Parathyroid adenoma (tissue), 2 donors: ENCODE results near the gene KANK4.

Experiments
- H2AFZ ChIP-seq: fragments of 300-600 bp; sonication (generic); one replicate; pipeline ENCODE4 v1.7.0; 2017; ENCODE audit warnings: antibody characterized with exemption, mild to moderate bottlenecking
- H3K27ac ChIP-seq: fragments of 300-600 bp; sonication (generic); one replicate; pipeline ENCODE4 v1.7.0; 2017
- H3K27me3 ChIP-seq: fragments of 300-600 bp; sonication (generic); one replicate; pipeline ENCODE4 v1.7.0; 2017; ENCODE audit warnings: low read length; ENCODE audit not compliant: control insufficient read depth, insufficient read depth
- H3K36me3 ChIP-seq: fragments of 300-600 bp; sonication (generic); one replicate; pipeline ENCODE4 v1.7.0; 2017; ENCODE audit warnings: low read length; ENCODE audit not compliant: control insufficient read depth, insufficient read depth
- H3K4me1 ChIP-seq: fragments of 300-600 bp; sonication (generic); one replicate; pipeline ENCODE4 v1.7.0; 2017; ENCODE audit warnings: control low read depth
- H3K4me2 ChIP-seq: fragments of 300-600 bp; sonication (generic); one replicate; pipeline ENCODE4 v1.7.0; 2017; ENCODE audit warnings: low read length
- H3K4me3 ChIP-seq: fragments of 300-600 bp; sonication (generic); one replicate; pipeline ENCODE4 v1.7.0; 2017; ENCODE audit warnings: low read depth, low read length
- H3K79me2 ChIP-seq: fragments of 300-600 bp; sonication (generic); one replicate; pipeline ENCODE4 v1.7.0; 2017; ENCODE audit warnings: control low read depth
- H3K9ac ChIP-seq: fragments of 300-600 bp; sonication (generic); one replicate; pipeline ENCODE4 v1.7.0; 2017; ENCODE audit warnings: mild to moderate bottlenecking
- H3K9me3 ChIP-seq: fragments of 300-600 bp; sonication (generic); one replicate; pipeline ENCODE4 v1.7.0; 2017; ENCODE audit warnings: low read length; ENCODE audit not compliant: control insufficient read depth
- CTCF ChIP-seq: fragments of 300-600 bp; sonication (generic); IDR thresholded peaks from one replicate; pipeline ENCODE4 v1.7.0; 2017; ENCODE audit warnings: antibody characterized with exemption, mild to moderate bottlenecking
- donor health status: primary hyperparathyroidism.

The KANK4 gene

GRCh38 chr1:62321446-62321845 is 2.2 kb upstream of the KANK4 start:
- no peak for TF ChIP-seq CTCF

GRCh38 chr1:62318320-62318755 is 896 bp downstream of the KANK4 start:
- H2AFZ ChIP-seq, result no peak overlapping the region
- H3K79me2 ChIP-seq, result no peaks in the 10 kb centered on the region
- H3K9ac ChIP-seq, result no peak overlapping the region
- no peaks in the 10 kb centered on the region for H3K36me3 ChIP-seq
- peak overlapping the region; percentile 71 for H3K4me2 ChIP-seq
- peak overlapping the region; percentile 46 for H3K4me3 ChIP-seq
- H3K4me1 ChIP-seq, result no peaks in the 10 kb centered on the region
- H3K9me3 ChIP-seq, result no peaks in the 10 kb centered on the region
- H3K27me3 ChIP-seq, result no peaks in the 10 kb centered on the region
- TF ChIP-seq CTCF, result no peak
- no peak overlapping the region for H3K27ac ChIP-seq

More at GRCh38 chr1:62321446-62321845, 2.2 kb upstream of the KANK4 start:
- H3K4me3 ChIP-seq, result no peak overlapping the region
- no peaks in the 10 kb centered on the region for H3K79me2 ChIP-seq
- H3K36me3 ChIP-seq, result no peaks in the 10 kb centered on the region
- no peak overlapping the region for H3K9ac ChIP-seq
- no peak overlapping the region for H2AFZ ChIP-seq
- H3K4me1 ChIP-seq, result no peaks in the 10 kb centered on the region
- no peak overlapping the region for H3K4me2 ChIP-seq
- H3K27ac ChIP-seq, result no peak overlapping the region
- no peaks in the 10 kb centered on the region for H3K9me3 ChIP-seq
- H3K27me3 ChIP-seq, result no peaks in the 10 kb centered on the region

- Histone ChIP-seq H3K4me1 (no peaks in the 10 kb centered on the region), H3K9ac (no peak overlapping the region), H3K27ac (no peak overlapping the region), H3K4me2 (no peak overlapping the region), H3K27me3 (no peaks in the 10 kb centered on the region), H3K36me3 (no peaks in the 10 kb centered on the region), H3K4me3 (no peak overlapping the region), H2AFZ (no peak overlapping the region), H3K79me2 (no peaks in the 10 kb centered on the region), H3K9me3 (no peaks in the 10 kb centered on the region)
- no peak for TF ChIP-seq CTCF
Observed at GRCh38 chr1:62317021-62317768, 2.0 kb downstream of the KANK4 start.

- no peak for TF ChIP-seq CTCF
- Histone ChIP-seq H3K4me2 (no peak overlapping the region), H3K79me2 (no peaks in the 10 kb centered on the region), H3K9ac (no peak overlapping the region), H3K36me3 (no peaks in the 10 kb centered on the region), H3K4me3 (no peak overlapping the region), H3K27me3 (no peaks in the 10 kb centered on the region), H3K9me3 (no peaks in the 10 kb centered on the region), H2AFZ (no peak overlapping the region), H3K27ac (no peak overlapping the region), H3K4me1 (no peaks in the 10 kb centered on the region)
Observed at GRCh38 chr1:62316135-62316534, 3.1 kb downstream of the KANK4 start.

GRCh38 chr1:62315387-62315786 is 3.8 kb downstream of the KANK4 start:
- Histone ChIP-seq H3K4me2 (no peak overlapping the region), H3K4me3 (no peak overlapping the region), H3K27me3 (no peaks in the 10 kb centered on the region), H2AFZ (no peak overlapping the region), H3K9ac (no peak overlapping the region), H3K79me2 (no peaks in the 10 kb centered on the region), H3K4me1 (no peaks in the 10 kb centered on the region), H3K36me3 (no peaks in the 10 kb centered on the region), H3K9me3 (no peaks in the 10 kb centered on the region), H3K27ac (no peak overlapping the region)
- TF ChIP-seq CTCF, result no peak
